ENCODE results near the gene HM13.

HM13 gene

GRCh38 chr20:31567380-31567720 is 53.1 kb downstream of the HM13 start:
- DNase-seq (ENCODE audit: low read depth): no peak
- no peak for TF ChIP-seq CTCF (IDR thresholded peaks at IDR 0.05; ENCODE audit: insufficient read depth, low read depth, low read length, missing control alignments)
- H3K4me3 ChIP-seq (ENCODE audit: low read length): no peak overlapping the region

DNA sequence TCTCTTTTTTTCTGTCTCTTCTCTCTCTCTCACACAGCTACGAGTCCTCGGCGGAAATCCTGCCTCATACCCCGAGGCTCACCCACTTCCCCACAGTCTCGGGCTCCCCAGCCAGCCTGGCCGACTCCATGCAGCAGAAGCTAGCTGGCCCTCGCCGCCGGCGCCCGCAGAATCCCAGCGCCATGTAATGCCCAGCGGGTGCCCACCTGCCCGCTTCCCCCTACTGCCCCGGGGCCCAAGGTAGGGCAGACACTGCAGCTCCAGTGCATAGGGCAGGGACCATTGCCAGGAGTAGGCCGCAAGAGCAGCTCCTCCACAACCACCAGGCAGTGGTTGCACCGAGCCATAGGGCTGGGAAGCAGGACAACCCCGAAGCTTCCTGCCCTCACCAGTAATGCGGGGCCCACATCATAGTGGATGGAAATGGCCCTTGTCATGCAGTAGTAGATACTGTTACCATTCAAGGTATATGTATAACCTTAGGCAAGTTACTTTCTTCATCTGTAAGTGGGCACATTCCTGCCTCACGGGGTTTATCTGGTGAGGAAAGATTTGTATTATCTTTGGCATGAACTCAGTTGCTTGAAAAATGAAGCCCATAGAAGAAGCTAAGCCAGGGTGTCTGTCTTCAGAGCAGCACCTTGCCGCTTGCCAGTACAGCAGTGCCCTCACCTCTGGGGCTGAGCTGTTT is 53.9 kb downstream of the HM13 start:
- no peak for TF ChIP-seq CTCF (IDR thresholded peaks at IDR 0.05; ENCODE audit: insufficient read depth, low read depth, low read length, missing control alignments)
- no peak overlapping the region for H3K4me3 ChIP-seq (ENCODE audit: low read length)
- DNase-seq (ENCODE audit: low read depth): peak; percentile 36

GRCh38 chr20:31568773-31569162 is 54.5 kb downstream of the HM13 start:
- no peak overlapping the region for H3K4me3 ChIP-seq (ENCODE audit: low read length)
- TF ChIP-seq CTCF (IDR thresholded peaks at IDR 0.05; ENCODE audit: insufficient read depth, low read depth, low read length, missing control alignments): no peak
- no peak for DNase-seq (ENCODE audit: low read depth)

- no peak overlapping the region for H3K4me3 ChIP-seq (ENCODE audit: low read length)
- TF ChIP-seq CTCF (IDR thresholded peaks at IDR 0.05; ENCODE audit: insufficient read depth, low read depth, low read length, missing control alignments): peak; percentile 84
These were observed 55.1 kb downstream of the HM13 start for GRCh38 chr20:31569163-31570020.

GRCh38 chr20:31570021-31570463 is 55.8 kb downstream of the HM13 start:
- H3K4me3 ChIP-seq (ENCODE audit: low read length): no peak overlapping the region
- TF ChIP-seq CTCF (IDR thresholded peaks at IDR 0.05; ENCODE audit: insufficient read depth, low read depth, low read length, missing control alignments): no peak
- DNase-seq (ENCODE audit: low read depth): no peak

More at GRCh38 chr20:31569163-31570020, 55.1 kb downstream of the HM13 start:
- DNase-seq (ENCODE audit: low read depth): peak; percentile 35

- no peak for DNase-seq (ENCODE audit: low read depth)
- no peak overlapping the region for H3K4me3 ChIP-seq (ENCODE audit: low read length)
- no peak for TF ChIP-seq CTCF (IDR thresholded peaks at IDR 0.05; ENCODE audit: insufficient read depth, low read depth, low read length, missing control alignments)
These were observed 56.7 kb downstream of the HM13 start for GRCh38 chr20:31570735-31571617.

Measured in epithelial cell of esophagus (primary cell).